GM12874 (cell line): ENCODE measurements around the gene SLC34A1.

Experiments used
- CTCF ChIP-seq: IDR thresholded peaks from 2 replicates; pipeline ENCODE4 v1.5.1; 2011; ENCODE audit warnings: low read depth, mild to moderate bottlenecking, control low read depth, low read length, moderate library complexity; ENCODE audit not compliant: insufficient read depth

SLC34A1 gene

DNA sequence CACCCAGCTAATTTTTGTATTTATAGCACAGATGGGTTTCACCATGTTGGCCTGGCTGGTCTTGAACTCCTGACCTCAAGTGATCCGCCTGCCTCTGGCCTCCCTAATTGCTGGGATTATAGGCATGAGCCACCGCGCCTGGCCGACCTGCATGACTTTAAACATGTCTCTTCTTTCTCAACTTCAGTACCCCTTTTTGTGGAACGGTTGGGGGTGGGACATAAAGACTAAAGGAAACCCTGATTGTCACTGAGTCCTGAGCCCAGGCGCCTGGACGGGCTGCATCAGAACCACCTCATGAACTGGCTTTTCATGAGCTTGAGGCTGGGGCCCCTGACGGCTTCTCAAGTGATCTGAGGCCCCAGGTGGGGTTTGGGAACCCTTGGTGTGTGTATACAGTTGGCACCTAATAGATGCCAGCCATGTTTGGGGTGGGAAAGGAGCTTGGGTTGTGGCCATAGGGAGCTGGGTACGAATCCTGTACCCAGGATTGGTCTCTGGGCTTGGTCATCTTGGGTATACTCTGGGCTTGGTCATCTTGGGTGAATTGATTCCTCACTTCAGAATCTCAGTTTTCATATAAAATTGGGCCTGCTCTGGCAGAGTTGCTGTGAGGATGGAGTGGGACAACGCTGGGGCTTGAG, 44.5 kb downstream of the SLC34A1 start:
- no peak for TF ChIP-seq CTCF

DNA sequence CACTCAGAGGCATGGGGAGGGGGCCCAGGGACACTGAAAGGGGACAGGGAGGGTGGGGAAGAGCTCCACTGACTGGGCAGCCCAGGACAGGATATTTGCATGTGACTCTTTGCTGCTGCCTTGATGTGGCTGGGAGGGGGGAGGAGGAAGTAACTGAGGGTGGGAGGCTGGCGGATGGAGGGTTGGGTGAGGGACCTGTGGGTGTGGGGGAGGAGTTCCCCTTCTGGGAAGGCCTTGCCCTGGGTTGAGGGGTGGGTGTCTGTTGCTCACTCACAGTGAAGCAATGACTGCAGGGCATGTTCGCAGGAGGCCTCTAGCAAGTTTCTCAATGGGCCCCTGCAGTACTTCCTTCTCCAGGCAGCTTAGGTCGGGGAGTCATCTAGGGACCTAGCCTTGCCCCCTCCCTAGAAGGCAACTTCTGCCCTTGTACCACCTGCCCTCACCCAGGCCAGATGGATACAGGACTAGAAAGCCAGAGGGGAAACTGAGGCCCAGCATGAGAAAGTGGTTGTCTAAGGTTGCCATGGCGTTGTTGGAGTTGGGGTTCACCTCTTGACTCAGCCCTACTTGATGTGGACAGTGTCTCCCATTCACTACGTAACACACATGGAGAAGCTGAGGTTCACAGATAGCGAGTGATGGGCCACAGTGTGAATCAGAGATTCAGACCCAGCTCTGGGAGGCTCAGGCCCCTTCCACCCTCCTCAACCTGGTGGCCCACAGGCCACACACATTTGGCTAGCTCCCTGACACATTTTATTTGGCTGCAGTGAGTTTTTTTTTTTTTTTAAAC, 45.2 kb downstream of the SLC34A1 start:
- no peak for TF ChIP-seq CTCF

DNA sequence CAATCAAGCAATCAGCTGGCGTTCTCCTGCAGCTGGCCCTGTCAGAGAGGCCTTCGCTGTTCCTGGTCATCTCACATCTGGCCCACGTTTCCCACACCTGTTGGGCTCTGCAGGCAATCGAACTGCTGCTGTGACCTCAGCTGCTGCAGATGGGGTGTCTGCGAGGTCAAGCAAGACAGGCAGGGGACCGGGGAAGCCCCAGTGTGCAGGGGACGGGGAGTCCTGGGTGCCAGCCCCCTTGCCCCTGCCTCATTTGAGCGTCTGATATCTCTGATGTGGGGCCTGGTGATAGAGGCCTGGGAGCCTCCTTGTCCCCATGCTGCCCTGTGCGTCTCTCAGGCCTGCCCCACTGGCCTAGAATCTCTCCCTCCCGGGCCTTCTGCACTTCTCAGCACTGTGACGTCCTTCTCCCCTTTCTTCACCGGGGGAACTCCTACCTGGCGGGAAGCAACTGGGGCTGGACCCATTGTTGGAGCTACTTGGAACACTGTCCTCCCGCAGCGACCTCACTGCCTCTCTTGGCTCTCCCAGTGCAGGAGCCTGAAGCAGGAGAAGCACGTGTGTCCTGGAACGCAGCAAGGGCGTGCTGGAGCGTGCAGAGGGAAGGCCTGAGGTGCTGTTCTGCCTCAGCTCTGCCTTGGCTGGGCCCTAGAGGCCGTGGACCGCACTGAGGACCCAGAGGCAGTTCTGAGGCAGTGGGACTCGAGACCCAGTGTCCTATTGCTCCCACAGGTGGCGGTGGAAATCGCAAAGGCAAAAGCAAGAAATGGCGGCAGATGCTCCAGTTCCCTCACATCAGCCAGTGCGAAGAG, 46.1 kb downstream of the SLC34A1 start:
- TF ChIP-seq CTCF: no peak

DNA sequence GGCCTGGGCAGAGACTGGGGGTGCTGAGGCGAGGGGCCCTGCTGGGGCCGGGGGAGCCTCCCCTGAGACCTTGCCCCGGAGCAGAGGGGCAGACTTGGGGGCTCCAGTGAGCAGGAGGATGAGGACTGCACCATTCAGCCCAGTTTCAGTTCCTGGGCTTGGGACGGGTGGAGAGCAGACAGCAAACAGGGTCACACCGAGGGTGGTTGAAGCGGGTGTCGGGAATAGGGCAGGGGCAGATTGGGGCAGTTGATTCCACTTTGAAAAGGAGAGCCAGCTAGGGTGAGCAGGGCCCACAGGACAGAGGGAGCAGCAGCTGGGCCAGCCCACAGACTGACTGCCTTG, 46.7 kb downstream of the SLC34A1 start:
- TF ChIP-seq CTCF: no peak

DNA sequence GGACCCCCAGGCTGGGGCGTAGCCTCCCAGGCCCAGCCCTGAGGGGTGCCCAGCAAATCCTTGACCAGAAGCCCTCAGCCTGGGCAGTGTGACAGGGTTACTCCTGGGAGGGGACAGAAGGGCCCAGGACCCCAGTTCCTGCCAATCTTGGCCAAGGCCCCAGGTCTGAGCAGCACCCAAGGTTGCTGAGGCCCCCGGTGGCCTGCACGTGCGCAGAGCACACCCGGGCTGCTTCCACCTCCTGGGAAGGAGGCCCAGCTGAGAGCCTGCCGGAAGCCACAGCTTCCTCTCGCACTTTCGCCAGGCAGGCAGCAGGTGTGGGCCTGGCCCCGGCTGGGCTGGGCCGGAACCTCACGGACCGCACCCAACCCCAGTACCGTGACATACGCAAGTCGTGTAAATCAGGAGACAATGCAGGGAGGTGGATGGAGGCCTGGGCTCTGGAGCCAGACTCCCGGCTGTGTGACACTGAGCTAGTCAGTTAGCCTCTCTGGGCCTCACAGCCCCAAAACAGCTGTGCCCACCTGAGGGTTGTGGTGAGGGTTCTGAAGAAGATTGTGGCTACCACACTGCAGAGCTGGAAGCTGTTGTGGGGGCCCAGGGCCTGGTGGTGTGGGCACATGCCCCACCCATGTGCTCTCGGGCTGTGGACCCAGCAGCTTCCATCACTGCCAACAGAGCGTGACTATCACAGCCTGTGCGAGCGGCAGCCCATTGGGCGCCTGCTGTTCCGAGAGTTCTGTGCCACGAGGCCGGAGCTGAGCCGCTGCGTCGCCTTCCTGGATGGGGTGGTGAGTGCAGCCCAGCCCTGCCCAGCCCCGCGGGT, 47.3 kb downstream of the SLC34A1 start:
- TF ChIP-seq CTCF: no peak

GRCh38 chr5:177432143-177432838, 48.1 kb downstream of the SLC34A1 start:
- TF ChIP-seq CTCF: no peak
